ENCODE measurements around the gene LRP1B.

Gene LRP1B

GRCh38 chr2:141569941-141570340 lies 560.9 kb downstream of the LRP1B start:
- no peak for TF ChIP-seq FOXP2 (optimal IDR thresholded peaks at IDR 0.05; ENCODE audit: borderline replicate concordance, extremely low read depth, extremely low read length, insufficient read depth)
- no peak for TF ChIP-seq TAF1 (IDR thresholded peaks at IDR 0.05; ENCODE audit: borderline replicate concordance, insufficient read depth, low read length)
- no peak for TF ChIP-seq SIN3A (IDR thresholded peaks at IDR 0.05; ENCODE audit: borderline replicate concordance, insufficient read depth, low read length)
- no peak for TF ChIP-seq POLR2AphosphoS5 (IDR thresholded peaks at IDR 0.05; ENCODE audit: low read depth, low read length)
- TF ChIP-seq REST (IDR thresholded peaks at IDR 0.05; ENCODE audit: insufficient read depth in 1 of 2, low read depth in 2 of 2, low read length in 2 of 2): no peak

GRCh38 chr2:141565597-141565996 lies 565.2 kb downstream of the LRP1B start:
- TF ChIP-seq POLR2AphosphoS5 (IDR thresholded peaks at IDR 0.05; ENCODE audit: low read depth, low read length) (no peak), FOXP2 (optimal IDR thresholded peaks at IDR 0.05; ENCODE audit: borderline replicate concordance, extremely low read depth, extremely low read length, insufficient read depth) (no peak), TAF1 (IDR thresholded peaks at IDR 0.05; ENCODE audit: borderline replicate concordance, insufficient read depth, low read length) (no peak), REST (IDR thresholded peaks at IDR 0.05; ENCODE audit: insufficient read depth in 1 of 2, low read depth in 2 of 2, low read length in 2 of 2) (no peak), SIN3A (IDR thresholded peaks at IDR 0.05; ENCODE audit: borderline replicate concordance, insufficient read depth, low read length) (no peak)

- TF ChIP-seq SIN3A (IDR thresholded peaks at IDR 0.05; ENCODE audit: borderline replicate concordance, insufficient read depth, low read length) (no peak), POLR2AphosphoS5 (IDR thresholded peaks at IDR 0.05; ENCODE audit: low read depth, low read length) (no peak), FOXP2 (optimal IDR thresholded peaks at IDR 0.05; ENCODE audit: borderline replicate concordance, extremely low read depth, extremely low read length, insufficient read depth) (no peak), TAF1 (IDR thresholded peaks at IDR 0.05; ENCODE audit: borderline replicate concordance, insufficient read depth, low read length) (no peak), REST (IDR thresholded peaks at IDR 0.05; ENCODE audit: insufficient read depth in 1 of 2, low read depth in 2 of 2, low read length in 2 of 2) (no peak)
These were observed 570.1 kb downstream of the LRP1B start for GRCh38 chr2:141560723-141561122.

- peak; percentile 28; the same call in 1 of the 2 replicates for TF ChIP-seq TAF1 (IDR thresholded peaks at IDR 0.05; ENCODE audit: borderline replicate concordance, insufficient read depth, low read length)
- TF ChIP-seq SIN3A (IDR thresholded peaks at IDR 0.05; ENCODE audit: borderline replicate concordance, insufficient read depth, low read length): no peak
- TF ChIP-seq FOXP2 (optimal IDR thresholded peaks at IDR 0.05; ENCODE audit: borderline replicate concordance, extremely low read depth, extremely low read length, insufficient read depth): no peak
- 0 out of 2 replicates have a peak, but pooled peaks have one; percentile 63 for TF ChIP-seq POLR2AphosphoS5 (IDR thresholded peaks at IDR 0.05; ENCODE audit: low read depth, low read length)
- no peak for TF ChIP-seq REST (IDR thresholded peaks at IDR 0.05; ENCODE audit: insufficient read depth in 1 of 2, low read depth in 2 of 2, low read length in 2 of 2)
These were observed 573.3 kb downstream of the LRP1B start for GRCh38 chr2:141557329-141558095.

Measured in PFSK-1 (cell line).